SK-N-SH (cell line): ENCODE data around the gene TNNT3. TPM values are rescaled to one million over a fixed set of nuclear protein-coding genes. Genes with fewer than 3 reads are reported as not detected.

Experiments
- CTCF ChIA-PET: fragments of 300-600, 350-600 bp; formaldehyde crosslinking; extraction: SDS; loops from one replicate; lab custom pipeline; 2021; lab: Yijun Ruan, JAX
- POLR2A ChIA-PET: fragments of 350-600 bp; sonication (Branson Sonifier 250); formaldehyde crosslinking; extraction: SDS; loops from one replicate; lab custom pipeline; 2020; ENCODE audit warnings: antibody characterized with exemption, inconsistent platforms; lab: Yijun Ruan, JAX
- DNase-seq: peaks from one replicate; pipeline ENCODE4 v3.0.0; 2012
- H2AFZ ChIP-seq: fragments of 200-600 bp; sonication (generic); 2 replicates; pipeline ENCODE4 v1.8.1; 2016; ENCODE audit warnings: antibody characterized with exemption, mild to moderate bottlenecking, low read depth
- H3F3A ChIP-seq: fragments of 200-600 bp; sonication (generic); replicated peaks from 2 replicates; pipeline ENCODE3; 2016; ENCODE audit warnings: antibody characterized with exemption, mild to moderate bottlenecking; ENCODE audit not compliant: insufficient read depth
- H3K27ac ChIP-seq, 2 experiments: fragments of 200-500 bp in 1 of 2; fragments of 200-600 bp in 1 of 2; sonication (Bioruptor generic) in 1 of 2; sonication (generic), shearing (Covaris generic) in 1 of 2; 2 replicates each; pipeline versions ENCODE4 v1.5.1 to v1.6.1; 2014 to 2016; ENCODE audit warnings: low read depth in 2 of 2, inconsistent platforms in 1 of 2, low read length in 1 of 2, mild to moderate bottlenecking in 1 of 2, mixed read lengths in 1 of 2
- H3K27me3 ChIP-seq: fragments of 200-600 bp; sonication (generic), shearing (Covaris generic); 2 replicates; pipeline ENCODE4 v1.6.1; 2016; ENCODE audit warnings: mixed run types; ENCODE audit not compliant: insufficient read depth
- H3K36me3 ChIP-seq, 2 experiments: fragments of 200-500 bp in 1 of 2; fragments of 200-600 bp in 1 of 2; sonication (Bioruptor generic) in 1 of 2; sonication (generic) in 1 of 2; replicated peaks in 1 of 2; 2 replicates each; pipeline versions ENCODE3 to v1.5.1; 2014 to 2016; ENCODE audit warnings: low read length in 1 of 2, mild to moderate bottlenecking in 1 of 2; ENCODE audit not compliant: insufficient read depth in 2 of 2, control insufficient read depth in 1 of 2
- H3K4me1 ChIP-seq, 2 experiments: fragments of 200-500 bp in 1 of 2; fragments of 200-600 bp in 1 of 2; sonication (Bioruptor generic) in 1 of 2; sonication (generic), shearing (Covaris generic) in 1 of 2; 2 replicates each; pipeline versions ENCODE4 v1.5.1 to v1.6.1; 2014 to 2016; ENCODE audit warnings: low read depth in 1 of 2, low read length in 1 of 2, mixed run types in 1 of 2; ENCODE audit not compliant: insufficient read depth in 2 of 2, control insufficient read depth in 1 of 2
- H3K4me2 ChIP-seq: fragments of 200-600 bp; sonication (generic), shearing (Covaris generic); 2 replicates; pipeline ENCODE4 v1.6.1; 2017; ENCODE audit warnings: mixed run types
- H3K4me3 ChIP-seq, 2 experiments: fragments of 200-500 bp in 1 of 2; fragments of 200-600 bp in 1 of 2; sonication (Bioruptor generic) in 1 of 2; sonication (generic), shearing (Covaris generic) in 1 of 2; 2 replicates each; pipeline versions ENCODE4 v1.5.1 to v1.8.1; 2014 to 2016; ENCODE audit warnings: low read depth in 2 of 2, inconsistent platforms in 1 of 2, low read length in 1 of 2, mild to moderate bottlenecking in 1 of 2, mixed read lengths in 1 of 2, moderate library complexity in 1 of 2
- H3K79me2 ChIP-seq: fragments of 200-600 bp; sonication (generic); 2 replicates; pipeline ENCODE4 v1.8.1; 2017; ENCODE audit warnings: mild to moderate bottlenecking; ENCODE audit not compliant: insufficient read depth
- H3K9ac ChIP-seq: fragments of 200-600 bp; sonication (generic); 2 replicates; pipeline ENCODE4 v1.6.1; 2017; ENCODE audit warnings: mixed run types
- H3K9me2 ChIP-seq: fragments of 200-600 bp; sonication (generic); 2 replicates; pipeline ENCODE4 v1.6.1; 2017; ENCODE audit warnings: mixed run types
- H3K9me3 ChIP-seq: fragments of 200-600 bp; sonication (generic); 2 replicates; pipeline ENCODE4 v1.6.1; 2017; ENCODE audit warnings: mixed run types, mild to moderate bottlenecking, moderate library complexity
- H4K20me1 ChIP-seq: fragments of 200-600 bp; sonication (generic); 2 replicates; pipeline ENCODE4 v1.6.1; 2017; ENCODE audit warnings: mild to moderate bottlenecking, mixed run types; ENCODE audit not compliant: insufficient read depth
- EZH2phosphoT487 ChIP-seq: fragments of 200-600 bp; sonication (generic); IDR thresholded peaks from 2 replicates; pipeline ENCODE4 v1.6.1; 2017; ENCODE audit warnings: low read depth, mixed run types, mild to moderate bottlenecking, antibody characterized with exemption, moderate library complexity, borderline replicate concordance
- FOSL2 ChIP-seq: IDR thresholded peaks from 2 replicates; pipeline ENCODE4 v1.4.0; 2012; ENCODE audit warnings: low read depth, mild to moderate bottlenecking, moderate library complexity, borderline replicate concordance
- GABPA ChIP-seq: IDR thresholded peaks from 2 replicates; pipeline ENCODE4 v1.4.0; 2012; ENCODE audit warnings: low read depth, mild to moderate bottlenecking
- NRF1 ChIP-seq: IDR thresholded peaks from 2 replicates; pipeline ENCODE4 v1.6.1; 2012; ENCODE audit warnings: low read depth, mild to moderate bottlenecking, low read length
- POLR2AphosphoS5 ChIP-seq: IDR thresholded peaks from 2 replicates; pipeline ENCODE4 v1.6.1; 2012; ENCODE audit warnings: low read depth, low read length
- RXRA ChIP-seq: IDR thresholded peaks from 2 replicates; pipeline ENCODE4 v1.4.0; 2012; ENCODE audit warnings: low read depth, mild to moderate bottlenecking, borderline replicate concordance
- SMC3 ChIP-seq: IDR thresholded peaks from 2 replicates; pipeline ENCODE4 v1.6.1; 2012; ENCODE audit warnings: low read depth, low read length, improper control_type of control experiment
- TAF1 ChIP-seq: IDR thresholded peaks from 2 replicates; pipeline ENCODE4 v1.6.1; 2012; ENCODE audit warnings: low read depth, mild to moderate bottlenecking, low read length, moderate library complexity, borderline replicate concordance
- YY1 ChIP-seq: IDR thresholded peaks from 2 replicates; pipeline ENCODE4 v1.4.0; 2012; ENCODE audit warnings: low read depth, mild to moderate bottlenecking
- WGBS: methylation state at CpG from one replicate; pipeline ENCODE4 v1.1.6; 2017; ENCODE audit warnings: low lambda C conversion rate; 5-methylcytosine and 5-hydroxymethylcytosine counted together
- polyA plus RNA-seq, 3 experiments: library from polyadenylated mRNA; depleted of rRNA; stranded (reverse); fragments of >200 nt; gene quantifications; 2 replicates each; pipeline ENCODE4 v1.2.3, GENCODE V29; 2012
- TF ChIP-seq, protein P1 (sequence below): fragments of 200-600 bp; sonication (generic); IDR thresholded peaks from 2 replicates; pipeline ENCODE4 v1.6.1; 2017; ENCODE audit warnings: antibody characterized with exemption, mild to moderate bottlenecking, moderate library complexity

TNNT3 gene
- polyA plus RNA-seq, 1 of the 3 experiments (the other 2 are of a cell fraction), result not detected

DNA sequence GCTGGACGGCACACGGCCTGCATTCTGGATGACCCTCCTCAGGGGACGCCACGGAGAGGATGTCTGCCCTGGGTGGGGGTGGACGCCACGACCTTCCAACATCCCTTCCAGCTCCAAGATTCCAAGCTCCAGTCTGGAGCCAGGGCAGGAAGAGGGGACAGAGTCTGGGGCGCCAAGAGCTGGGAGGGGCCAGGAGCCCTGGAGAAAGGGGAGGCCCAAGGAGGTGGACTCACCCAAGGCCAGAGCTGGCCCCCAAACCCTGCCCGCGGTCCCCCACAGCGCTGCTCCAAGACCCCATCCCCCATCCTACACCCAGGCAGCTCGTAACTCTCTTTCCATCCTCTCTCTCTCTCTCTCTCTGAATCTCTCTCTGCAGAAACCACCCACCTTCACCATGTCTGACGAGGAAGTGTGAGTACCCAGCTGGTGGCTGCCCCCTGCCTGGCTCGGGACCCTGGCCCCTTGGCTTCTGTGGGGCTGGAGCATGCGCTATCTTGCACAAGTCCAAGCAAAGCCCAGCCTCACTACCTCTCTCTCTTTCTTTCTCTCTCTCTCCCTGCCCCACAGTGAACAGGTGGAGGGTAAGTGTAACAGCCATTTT is 3.1 kb downstream of the TNNT3 start:
- Histone ChIP-seq H3K27ac (no peak overlapping the region), H3K4me2 (no peak overlapping the region), H3F3A (no peaks in the 10 kb centered on the region), H3K9me2 (no peaks in the 10 kb centered on the region), H3K9me3 (no peaks in the 10 kb centered on the region), H3K79me2 (no peaks in the 10 kb centered on the region), H2AFZ (no peak overlapping the region), H4K20me1 (no peaks in the 10 kb centered on the region), H3K4me1 (peaks cover 0 to 15% of the 10 kb centered on the region in 2 experiments; a peak in 1 of 4 replicates), H3K27me3 (no peaks in the 10 kb centered on the region), H3K36me3 (no peaks in the 10 kb centered on the region), H3K4me3 (no peak overlapping the region), H3K9ac (no peak overlapping the region)
- TF ChIP-seq RXRA (no peak), TAF1 (no peak), FOSL2 (no peak), SMC3 (no peak)
- WGBS, result 79% methylated on average over 8 of the region's 14 CpGs
- CTCF ChIA-PET, result interaction anchor here (0.6 to 5.1 kb wide), 10 partner anchors 13 to 271 kb away, joined by 3 to 40 read pairs (median 3); partner anchors contain the start of gene TNNI2
- DNase-seq, result no peak
- POLR2A ChIA-PET, result no interaction called here

DNA sequence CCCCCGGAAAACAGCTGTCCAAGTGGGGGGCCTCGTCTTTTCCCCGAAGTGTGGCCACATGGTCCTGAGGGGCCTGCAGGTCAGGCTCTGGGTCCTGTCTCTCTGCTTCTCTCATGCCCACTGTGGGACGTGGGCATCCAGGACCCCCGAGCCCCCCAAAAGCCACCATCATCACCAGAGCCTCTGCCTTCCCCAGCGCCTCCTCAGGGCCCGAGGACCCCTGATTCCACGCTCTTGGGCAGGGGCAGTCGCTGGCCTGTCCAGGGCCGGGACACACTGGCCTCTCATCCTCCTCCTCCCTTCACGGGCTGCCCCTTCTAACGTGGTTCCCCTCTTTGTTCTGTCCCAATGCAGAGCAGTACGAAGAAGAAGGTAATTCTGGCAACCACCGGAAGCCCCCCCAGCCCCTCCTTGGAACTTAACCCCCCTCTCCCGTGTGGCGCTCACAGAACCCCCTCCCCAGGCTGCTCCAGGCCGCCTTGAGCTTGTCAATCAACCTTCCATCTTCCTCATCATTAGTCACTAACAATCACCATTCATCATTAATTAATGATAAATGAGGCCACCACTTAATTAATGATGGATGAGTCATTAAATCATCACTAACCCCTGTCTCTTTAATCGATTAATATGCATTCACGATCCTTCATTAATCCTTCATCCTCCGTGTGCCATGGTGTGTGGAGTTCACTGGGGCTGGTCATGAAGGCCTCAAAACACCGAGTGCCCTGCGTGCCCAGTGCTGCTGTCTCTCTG is 3.9 kb downstream of the TNNT3 start:
- no peaks in the 10 kb centered on the region for H3K79me2 ChIP-seq
- POLR2A ChIA-PET, result no interaction called here
- H3K27ac ChIP-seq, result no peak overlapping the region
- no peaks in the 10 kb centered on the region for H3K36me3 ChIP-seq
- no peak for TF ChIP-seq FOSL2
- TF ChIP-seq, protein P1, sequence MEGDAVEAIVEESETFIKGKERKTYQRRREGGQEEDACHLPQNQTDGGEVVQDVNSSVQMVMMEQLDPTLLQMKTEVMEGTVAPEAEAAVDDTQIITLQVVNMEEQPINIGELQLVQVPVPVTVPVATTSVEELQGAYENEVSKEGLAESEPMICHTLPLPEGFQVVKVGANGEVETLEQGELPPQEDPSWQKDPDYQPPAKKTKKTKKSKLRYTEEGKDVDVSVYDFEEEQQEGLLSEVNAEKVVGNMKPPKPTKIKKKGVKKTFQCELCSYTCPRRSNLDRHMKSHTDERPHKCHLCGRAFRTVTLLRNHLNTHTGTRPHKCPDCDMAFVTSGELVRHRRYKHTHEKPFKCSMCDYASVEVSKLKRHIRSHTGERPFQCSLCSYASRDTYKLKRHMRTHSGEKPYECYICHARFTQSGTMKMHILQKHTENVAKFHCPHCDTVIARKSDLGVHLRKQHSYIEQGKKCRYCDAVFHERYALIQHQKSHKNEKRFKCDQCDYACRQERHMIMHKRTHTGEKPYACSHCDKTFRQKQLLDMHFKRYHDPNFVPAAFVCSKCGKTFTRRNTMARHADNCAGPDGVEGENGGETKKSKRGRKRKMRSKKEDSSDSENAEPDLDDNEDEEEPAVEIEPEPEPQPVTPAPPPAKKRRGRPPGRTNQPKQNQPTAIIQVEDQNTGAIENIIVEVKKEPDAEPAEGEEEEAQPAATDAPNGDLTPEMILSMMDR, result no peak
- TF ChIP-seq POLR2AphosphoS5, result no peak
- TF ChIP-seq EZH2phosphoT487, result no peak
- TF ChIP-seq GABPA, result no peak
- no peak for TF ChIP-seq NRF1
- no peak for TF ChIP-seq YY1
- no peak for TF ChIP-seq SMC3
- no peak overlapping the region for H3K9ac ChIP-seq
- no peaks in the 10 kb centered on the region for H3K9me3 ChIP-seq
- CTCF ChIA-PET, result interaction anchor here (0.6 to 5.1 kb wide), 5 partner anchors 24 to 299 kb away, joined by 3 to 40 read pairs (median 3); no protein-coding TSS in a partner anchor
- no peak overlapping the region for H3K4me2 ChIP-seq
- H4K20me1 ChIP-seq, result no peaks in the 10 kb centered on the region
- no peaks in the 10 kb centered on the region for H3F3A ChIP-seq
- peaks cover 0 to 15% of the 10 kb centered on the region in 2 experiments; a peak in 1 of 4 replicates for H3K4me1 ChIP-seq
- WGBS, result 65% methylated on average over 22 of the region's 22 CpGs
- no peaks in the 10 kb centered on the region for H3K27me3 ChIP-seq
- no peak overlapping the region for H2AFZ ChIP-seq
- H3K9me2 ChIP-seq, result no peaks in the 10 kb centered on the region
- no peak for DNase-seq
- H3K4me3 ChIP-seq, result no peak overlapping the region
